SK-N-SH (cell line): ENCODE data around the gene GUCA1A. TPM values are rescaled to one million over a fixed set of nuclear protein-coding genes. Genes with fewer than 3 reads are reported as not detected.

Source experiments
- CTCF ChIA-PET: fragments of 300-600, 350-600 bp; formaldehyde crosslinking; extraction: SDS; loops from one replicate; lab custom pipeline; 2021; lab: Yijun Ruan, JAX
- POLR2A ChIA-PET: fragments of 350-600 bp; sonication (Branson Sonifier 250); formaldehyde crosslinking; extraction: SDS; loops from one replicate; lab custom pipeline; 2020; ENCODE audit warnings: antibody characterized with exemption, inconsistent platforms; lab: Yijun Ruan, JAX
- DNase-seq: peaks from one replicate; pipeline ENCODE4 v3.0.0; 2012
- H2AFZ ChIP-seq: fragments of 200-600 bp; sonication (generic); 2 replicates; pipeline ENCODE4 v1.8.1; 2016; ENCODE audit warnings: antibody characterized with exemption, mild to moderate bottlenecking, low read depth
- H3F3A ChIP-seq: fragments of 200-600 bp; sonication (generic); replicated peaks from 2 replicates; pipeline ENCODE3; 2016; ENCODE audit warnings: antibody characterized with exemption, mild to moderate bottlenecking; ENCODE audit not compliant: insufficient read depth
- H3K27ac ChIP-seq, 2 experiments: fragments of 200-500 bp in 1 of 2; fragments of 200-600 bp in 1 of 2; sonication (Bioruptor generic) in 1 of 2; sonication (generic), shearing (Covaris generic) in 1 of 2; 2 replicates each; pipeline versions ENCODE4 v1.5.1 to v1.6.1; 2014 to 2016; ENCODE audit warnings: low read depth in 2 of 2, inconsistent platforms in 1 of 2, low read length in 1 of 2, mild to moderate bottlenecking in 1 of 2, mixed read lengths in 1 of 2
- H3K27me3 ChIP-seq: fragments of 200-600 bp; sonication (generic), shearing (Covaris generic); 2 replicates; pipeline ENCODE4 v1.6.1; 2016; ENCODE audit warnings: mixed run types; ENCODE audit not compliant: insufficient read depth
- H3K36me3 ChIP-seq, 2 experiments: fragments of 200-500 bp in 1 of 2; fragments of 200-600 bp in 1 of 2; sonication (Bioruptor generic) in 1 of 2; sonication (generic) in 1 of 2; replicated peaks in 1 of 2; 2 replicates each; pipeline versions ENCODE3 to v1.5.1; 2014 to 2016; ENCODE audit warnings: low read length in 1 of 2, mild to moderate bottlenecking in 1 of 2; ENCODE audit not compliant: insufficient read depth in 2 of 2, control insufficient read depth in 1 of 2
- H3K4me1 ChIP-seq, 2 experiments: fragments of 200-500 bp in 1 of 2; fragments of 200-600 bp in 1 of 2; sonication (Bioruptor generic) in 1 of 2; sonication (generic), shearing (Covaris generic) in 1 of 2; 2 replicates each; pipeline versions ENCODE4 v1.5.1 to v1.6.1; 2014 to 2016; ENCODE audit warnings: low read depth in 1 of 2, low read length in 1 of 2, mixed run types in 1 of 2; ENCODE audit not compliant: insufficient read depth in 2 of 2, control insufficient read depth in 1 of 2
- H3K4me2 ChIP-seq: fragments of 200-600 bp; sonication (generic), shearing (Covaris generic); 2 replicates; pipeline ENCODE4 v1.6.1; 2017; ENCODE audit warnings: mixed run types
- H3K4me3 ChIP-seq, 2 experiments: fragments of 200-500 bp in 1 of 2; fragments of 200-600 bp in 1 of 2; sonication (Bioruptor generic) in 1 of 2; sonication (generic), shearing (Covaris generic) in 1 of 2; 2 replicates each; pipeline versions ENCODE4 v1.5.1 to v1.8.1; 2014 to 2016; ENCODE audit warnings: low read depth in 2 of 2, inconsistent platforms in 1 of 2, low read length in 1 of 2, mild to moderate bottlenecking in 1 of 2, mixed read lengths in 1 of 2, moderate library complexity in 1 of 2
- H3K79me2 ChIP-seq: fragments of 200-600 bp; sonication (generic); 2 replicates; pipeline ENCODE4 v1.8.1; 2017; ENCODE audit warnings: mild to moderate bottlenecking; ENCODE audit not compliant: insufficient read depth
- H3K9ac ChIP-seq: fragments of 200-600 bp; sonication (generic); 2 replicates; pipeline ENCODE4 v1.6.1; 2017; ENCODE audit warnings: mixed run types
- H3K9me2 ChIP-seq: fragments of 200-600 bp; sonication (generic); 2 replicates; pipeline ENCODE4 v1.6.1; 2017; ENCODE audit warnings: mixed run types
- H3K9me3 ChIP-seq: fragments of 200-600 bp; sonication (generic); 2 replicates; pipeline ENCODE4 v1.6.1; 2017; ENCODE audit warnings: mixed run types, mild to moderate bottlenecking, moderate library complexity
- H4K20me1 ChIP-seq: fragments of 200-600 bp; sonication (generic); 2 replicates; pipeline ENCODE4 v1.6.1; 2017; ENCODE audit warnings: mild to moderate bottlenecking, mixed run types; ENCODE audit not compliant: insufficient read depth
- EZH2phosphoT487 ChIP-seq: fragments of 200-600 bp; sonication (generic); IDR thresholded peaks from 2 replicates; pipeline ENCODE4 v1.6.1; 2017; ENCODE audit warnings: low read depth, mixed run types, mild to moderate bottlenecking, antibody characterized with exemption, moderate library complexity, borderline replicate concordance
- FOSL2 ChIP-seq: IDR thresholded peaks from 2 replicates; pipeline ENCODE4 v1.4.0; 2012; ENCODE audit warnings: low read depth, mild to moderate bottlenecking, moderate library complexity, borderline replicate concordance
- FOXM1 ChIP-seq: IDR thresholded peaks from 2 replicates; pipeline ENCODE4 v1.4.0; 2012; ENCODE audit warnings: low read depth, mild to moderate bottlenecking
- GABPA ChIP-seq: IDR thresholded peaks from 2 replicates; pipeline ENCODE4 v1.4.0; 2012; ENCODE audit warnings: low read depth, mild to moderate bottlenecking
- GATA2 ChIP-seq: sonication (generic); formaldehyde crosslinking; IDR thresholded peaks from 2 replicates; pipeline ENCODE4 v1.5.0; 2020; ENCODE audit warnings: mild to moderate bottlenecking, missing genetic modification reagents
- JUND ChIP-seq: IDR thresholded peaks from 2 replicates; pipeline ENCODE4 v1.4.0; 2012
- MAX ChIP-seq: IDR thresholded peaks from 2 replicates; pipeline ENCODE4 v1.4.0; 2012; ENCODE audit warnings: low read depth
- MEF2A ChIP-seq: IDR thresholded peaks from 2 replicates; pipeline ENCODE4 v1.4.0; 2012; ENCODE audit warnings: low read depth, borderline replicate concordance
- NRF1 ChIP-seq: IDR thresholded peaks from 2 replicates; pipeline ENCODE4 v1.6.1; 2012; ENCODE audit warnings: low read depth, mild to moderate bottlenecking, low read length
- RAD21 ChIP-seq: IDR thresholded peaks from 2 replicates; pipeline ENCODE4 v1.6.1; 2012; ENCODE audit warnings: mild to moderate bottlenecking, low read length
- RCOR1 ChIP-seq: fragments of 150-350 bp; IDR thresholded peaks from 2 replicates; pipeline ENCODE4 v1.6.1; 2017; ENCODE audit warnings: antibody characterized with exemption, low read length
- RXRA ChIP-seq: IDR thresholded peaks from 2 replicates; pipeline ENCODE4 v1.4.0; 2012; ENCODE audit warnings: low read depth, mild to moderate bottlenecking, borderline replicate concordance
- SMC3 ChIP-seq: IDR thresholded peaks from 2 replicates; pipeline ENCODE4 v1.6.1; 2012; ENCODE audit warnings: low read depth, low read length, improper control_type of control experiment
- TCF12 ChIP-seq: IDR thresholded peaks from 2 replicates; pipeline ENCODE4 v1.4.0; 2012
- TEAD4 ChIP-seq: IDR thresholded peaks from 2 replicates; pipeline ENCODE4 v1.4.0; 2012; ENCODE audit warnings: mild to moderate bottlenecking, borderline replicate concordance; ENCODE audit not compliant: insufficient read depth
- YY1 ChIP-seq: IDR thresholded peaks from 2 replicates; pipeline ENCODE4 v1.4.0; 2012; ENCODE audit warnings: low read depth, mild to moderate bottlenecking
- WGBS: methylation state at CpG from one replicate; pipeline ENCODE4 v1.1.6; 2017; ENCODE audit warnings: low lambda C conversion rate; 5-methylcytosine and 5-hydroxymethylcytosine counted together
- polyA plus RNA-seq, 3 experiments: library from polyadenylated mRNA; depleted of rRNA; stranded (reverse); fragments of >200 nt; gene quantifications; 2 replicates each; pipeline ENCODE4 v1.2.3, GENCODE V29; 2012
- TF ChIP-seq, protein P1 (sequence below): fragments of 150-350 bp; IDR thresholded peaks from 2 replicates; pipeline ENCODE4 v1.6.1; 2016; ENCODE audit warnings: mild to moderate bottlenecking, low read depth, low read length
- TF ChIP-seq, protein P2 (sequence below): IDR thresholded peaks from 2 replicates; pipeline ENCODE4 v1.6.1; 2012; ENCODE audit warnings: mild to moderate bottlenecking, low read depth, low read length, moderate library complexity

GUCA1A gene
- polyA plus RNA-seq, 1 of the 3 experiments (the other 2 are of a cell fraction): 0.77 TPM

GRCh38 chr6:42142118-42142835 lies 30.9 kb upstream of the GUCA1A start, which contains the start of gene C6orf132:
Gene C6orf132, minus strand, starts transcription at chr6:42142620. Its CDS starts 176 bp downstream, at chr6:42142444.
- peak within 1 kb of the TSS in 1 of 2 experiments; percentile 79; a peak in 3 of 4 replicates for H3K27ac ChIP-seq
- H4K20me1 ChIP-seq: no peaks in the 10 kb centered on the region
- no peak within 1 kb of the TSS for H3K4me3 ChIP-seq
- H3K79me2 ChIP-seq: no peaks in the 10 kb centered on the region
- H3K9me3 ChIP-seq: no peaks in the 10 kb centered on the region
- DNase-seq: peak; percentile 44
- no peaks in the 10 kb centered on the region for H3F3A ChIP-seq
- peaks cover 8 to 27% of the 10 kb centered on the region in 2 experiments; a peak in 3 of 4 replicates for H3K4me1 ChIP-seq
- H3K4me2 ChIP-seq: no peak within 1 kb of the TSS
- ChIA-PET CTCF (interaction anchor here (0.9 kb wide), 1 partner anchor 13 kb away, joined by 3 read pairs; no protein-coding TSS in a partner anchor), POLR2A (no interaction called here)
- no peak within 1 kb of the TSS for H3K9ac ChIP-seq
- H3K36me3 ChIP-seq: no peaks in the 10 kb centered on the region
- TF ChIP-seq, protein P1, sequence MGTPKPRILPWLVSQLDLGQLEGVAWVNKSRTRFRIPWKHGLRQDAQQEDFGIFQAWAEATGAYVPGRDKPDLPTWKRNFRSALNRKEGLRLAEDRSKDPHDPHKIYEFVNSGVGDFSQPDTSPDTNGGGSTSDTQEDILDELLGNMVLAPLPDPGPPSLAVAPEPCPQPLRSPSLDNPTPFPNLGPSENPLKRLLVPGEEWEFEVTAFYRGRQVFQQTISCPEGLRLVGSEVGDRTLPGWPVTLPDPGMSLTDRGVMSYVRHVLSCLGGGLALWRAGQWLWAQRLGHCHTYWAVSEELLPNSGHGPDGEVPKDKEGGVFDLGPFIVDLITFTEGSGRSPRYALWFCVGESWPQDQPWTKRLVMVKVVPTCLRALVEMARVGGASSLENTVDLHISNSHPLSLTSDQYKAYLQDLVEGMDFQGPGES: no peak
- no peak for TF ChIP-seq JUND
- H3K9me2 ChIP-seq: no peaks in the 10 kb centered on the region
- H2AFZ ChIP-seq: no peak within 1 kb of the TSS
- WGBS: 96% methylated on average over 45 of the region's 60 CpGs
- no peaks in the 10 kb centered on the region for H3K27me3 ChIP-seq

DNA sequence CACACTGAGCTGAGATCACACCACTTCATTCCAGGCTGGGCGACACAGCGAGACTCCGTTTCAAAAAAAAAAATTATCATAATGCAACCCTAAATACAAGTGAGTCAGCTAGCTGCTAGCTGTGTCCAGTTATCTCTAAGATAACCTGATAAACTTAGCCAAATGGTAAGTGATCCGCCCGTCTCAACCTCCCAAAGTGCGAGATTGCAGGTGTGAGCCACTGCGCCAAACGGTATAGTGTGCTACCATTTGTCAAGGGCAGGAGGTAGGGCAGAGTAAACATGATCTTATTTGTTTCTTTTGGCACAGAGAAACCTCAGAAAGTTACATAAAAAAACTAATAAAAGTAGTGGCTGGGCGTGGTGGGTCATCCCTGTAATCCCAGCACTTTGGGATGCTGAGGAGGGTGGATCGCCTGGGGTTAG lies 26.0 kb upstream of the GUCA1A start:
- Histone ChIP-seq H3K4me1 (no peaks in the 10 kb centered on the region), H3K27ac (no peak overlapping the region), H3K4me3 (no peak overlapping the region), H3K9me2 (no peaks in the 10 kb centered on the region), H4K20me1 (no peaks in the 10 kb centered on the region), H3K27me3 (no peaks in the 10 kb centered on the region), H2AFZ (no peak overlapping the region), H3K9ac (no peak overlapping the region), H3K4me2 (no peak overlapping the region), H3F3A (no peaks in the 10 kb centered on the region), H3K9me3 (no peaks in the 10 kb centered on the region), H3K79me2 (no peaks in the 10 kb centered on the region), H3K36me3 (no peaks in the 10 kb centered on the region)
- DNase-seq: no peak
- ChIA-PET CTCF (interaction anchor here (0.7 to 1.3 kb wide), 3 partner anchors 8 to 21 kb away, joined by 3 to 4 read pairs (median 3); a partner anchor contains a TSS), POLR2A (no interaction called here)
- 90% methylated on average over 10 of the region's 10 CpGs for WGBS
- TF ChIP-seq FOXM1 (no peak), SMC3 (no peak), GATA2 (CRISPR knock-in tag) (no peak), RXRA (no peak), RCOR1 (no peak)

- H3K9ac ChIP-seq: no peak overlapping the region
- H2AFZ ChIP-seq: no peak overlapping the region
- no peak overlapping the region for H3K4me2 ChIP-seq
- no peak for DNase-seq
- no peaks in the 10 kb centered on the region for H3K9me2 ChIP-seq
- ChIA-PET CTCF (interaction anchor here (1.3 kb wide), 2 partner anchors 8 to 384 kb away, joined by 3 read pairs; no protein-coding TSS in a partner anchor), POLR2A (no interaction called here)
- H3K27ac ChIP-seq: no peak overlapping the region
- no peaks in the 10 kb centered on the region for H3K79me2 ChIP-seq
- no peaks in the 10 kb centered on the region for H3K9me3 ChIP-seq
- no peaks in the 10 kb centered on the region for H3K27me3 ChIP-seq
- no peaks in the 10 kb centered on the region for H3F3A ChIP-seq
- no peaks in the 10 kb centered on the region for H3K4me1 ChIP-seq
- H3K4me3 ChIP-seq: no peak overlapping the region
- H4K20me1 ChIP-seq: no peaks in the 10 kb centered on the region
- no peaks in the 10 kb centered on the region for H3K36me3 ChIP-seq
- 75% methylated on average over 2 of the region's 3 CpGs for WGBS
- no peak for TF ChIP-seq GABPA
- no peak for TF ChIP-seq MAX
- TF ChIP-seq FOSL2: no peak
- TF ChIP-seq TEAD4: no peak
- no peak for TF ChIP-seq EZH2phosphoT487
- no peak for TF ChIP-seq YY1
- TF ChIP-seq TCF12: no peak
- TF ChIP-seq, protein P2, sequence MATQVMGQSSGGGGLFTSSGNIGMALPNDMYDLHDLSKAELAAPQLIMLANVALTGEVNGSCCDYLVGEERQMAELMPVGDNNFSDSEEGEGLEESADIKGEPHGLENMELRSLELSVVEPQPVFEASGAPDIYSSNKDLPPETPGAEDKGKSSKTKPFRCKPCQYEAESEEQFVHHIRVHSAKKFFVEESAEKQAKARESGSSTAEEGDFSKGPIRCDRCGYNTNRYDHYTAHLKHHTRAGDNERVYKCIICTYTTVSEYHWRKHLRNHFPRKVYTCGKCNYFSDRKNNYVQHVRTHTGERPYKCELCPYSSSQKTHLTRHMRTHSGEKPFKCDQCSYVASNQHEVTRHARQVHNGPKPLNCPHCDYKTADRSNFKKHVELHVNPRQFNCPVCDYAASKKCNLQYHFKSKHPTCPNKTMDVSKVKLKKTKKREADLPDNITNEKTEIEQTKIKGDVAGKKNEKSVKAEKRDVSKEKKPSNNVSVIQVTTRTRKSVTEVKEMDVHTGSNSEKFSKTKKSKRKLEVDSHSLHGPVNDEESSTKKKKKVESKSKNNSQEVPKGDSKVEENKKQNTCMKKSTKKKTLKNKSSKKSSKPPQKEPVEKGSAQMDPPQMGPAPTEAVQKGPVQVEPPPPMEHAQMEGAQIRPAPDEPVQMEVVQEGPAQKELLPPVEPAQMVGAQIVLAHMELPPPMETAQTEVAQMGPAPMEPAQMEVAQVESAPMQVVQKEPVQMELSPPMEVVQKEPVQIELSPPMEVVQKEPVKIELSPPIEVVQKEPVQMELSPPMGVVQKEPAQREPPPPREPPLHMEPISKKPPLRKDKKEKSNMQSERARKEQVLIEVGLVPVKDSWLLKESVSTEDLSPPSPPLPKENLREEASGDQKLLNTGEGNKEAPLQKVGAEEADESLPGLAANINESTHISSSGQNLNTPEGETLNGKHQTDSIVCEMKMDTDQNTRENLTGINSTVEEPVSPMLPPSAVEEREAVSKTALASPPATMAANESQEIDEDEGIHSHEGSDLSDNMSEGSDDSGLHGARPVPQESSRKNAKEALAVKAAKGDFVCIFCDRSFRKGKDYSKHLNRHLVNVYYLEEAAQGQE: no peak
- no peak for TF ChIP-seq JUND
- no peak for TF ChIP-seq RAD21
- no peak for TF ChIP-seq NRF1
- no peak for TF ChIP-seq MEF2A
Measured at GRCh38 chr6:42148058-42148457, 25.1 kb upstream of the GUCA1A start.
